Prostate gland (tissue), 2 donors: Measurements from ENCODE around the gene CRYL1. TPM values are rescaled to one million over a fixed set of nuclear protein-coding genes. Genes with fewer than 3 reads are reported as not detected.
A peak's percentile ranks its signal among the peaks of the same experiment; 100 is the strongest.

ENCODE experiments used
- DNase-seq: peaks from one replicate; pipeline ENCODE4 v3.0.0-alpha.2; 2019; ENCODE audit warnings: low spot score
- H3K27ac ChIP-seq, 2 donors: fragments of 200-600 bp; sonication (generic); 2 replicates each; pipeline ENCODE4 v1.5.1; 2017 to 2019
- H3K27me3 ChIP-seq: fragments of 200-600 bp; sonication (generic); replicated peaks from 2 replicates; pipeline ENCODE4 v1.5.1; 2019; ENCODE audit not compliant: insufficient read depth
- H3K36me3 ChIP-seq, 2 donors: fragments of 200-600 bp; sonication (generic); 1 replicate in 1 of 2; 2 replicates in 1 of 2; pipeline versions ENCODE4 v1.5.1 to v1.8.1; 2017 to 2019
- H3K4me1 ChIP-seq: fragments of 200-600 bp; sonication (generic); replicated peaks from 2 replicates; pipeline ENCODE4 v1.5.1; 2019
- H3K4me3 ChIP-seq, 2 donors: fragments of 200-600 bp; sonication (generic); 2 replicates each; pipeline ENCODE4 v1.5.1; 2017 to 2019
- H3K9me3 ChIP-seq: fragments of 200-600 bp; sonication (generic); 2 replicates; pipeline ENCODE4 v1.5.1; 2017
- POLR2A ChIP-seq: fragments of 450-650 bp; IDR thresholded peaks from one replicate; pipeline ENCODE4 v1.6.1; 2016; ENCODE audit warnings: antibody characterized with exemption, mild to moderate bottlenecking
- POLR2AphosphoS5 ChIP-seq: sonication (generic); formaldehyde crosslinking; IDR thresholded peaks from one replicate; pipeline ENCODE4 v1.6.1; 2017; ENCODE audit warnings: antibody characterized with exemption
- WGBS: methylation state at CpG from one replicate; pipeline ENCODE4 v1.1.5; 2018; 5-methylcytosine and 5-hydroxymethylcytosine counted together
- intact Hi-C: fragments of 100-400 bp; cut with DNase I; formaldehyde crosslinking; loops from one replicate; pipeline ENCODE4 v1.14.2; 2022
- total RNA-seq, 2 donors: library from RNA; depleted of rRNA; stranded (reverse); fragments of >200 nt; gene quantifications; one replicate each; pipeline ENCODE4 v1.1.0, GENCODE V29; 2016
- TF ChIP-seq, protein P1 (sequence below), 4 experiments: fragments of 200-600 bp in 2 of 4; fragments of 450-650 bp in 2 of 4; sonication (generic) in 2 of 4; IDR thresholded peaks; 1 replicate in 3 of 4; 2 replicates in 1 of 4; pipeline ENCODE4 v1.5.1; 2016 to 2019; ENCODE audit warnings: antibody characterized with exemption in 4 of 4, mild to moderate bottlenecking in 2 of 4, moderate library complexity in 2 of 4

The CRYL1 gene
- total RNA-seq, 2 donors from 2014 or later: 35.3 to 75.5 TPM

DNA sequence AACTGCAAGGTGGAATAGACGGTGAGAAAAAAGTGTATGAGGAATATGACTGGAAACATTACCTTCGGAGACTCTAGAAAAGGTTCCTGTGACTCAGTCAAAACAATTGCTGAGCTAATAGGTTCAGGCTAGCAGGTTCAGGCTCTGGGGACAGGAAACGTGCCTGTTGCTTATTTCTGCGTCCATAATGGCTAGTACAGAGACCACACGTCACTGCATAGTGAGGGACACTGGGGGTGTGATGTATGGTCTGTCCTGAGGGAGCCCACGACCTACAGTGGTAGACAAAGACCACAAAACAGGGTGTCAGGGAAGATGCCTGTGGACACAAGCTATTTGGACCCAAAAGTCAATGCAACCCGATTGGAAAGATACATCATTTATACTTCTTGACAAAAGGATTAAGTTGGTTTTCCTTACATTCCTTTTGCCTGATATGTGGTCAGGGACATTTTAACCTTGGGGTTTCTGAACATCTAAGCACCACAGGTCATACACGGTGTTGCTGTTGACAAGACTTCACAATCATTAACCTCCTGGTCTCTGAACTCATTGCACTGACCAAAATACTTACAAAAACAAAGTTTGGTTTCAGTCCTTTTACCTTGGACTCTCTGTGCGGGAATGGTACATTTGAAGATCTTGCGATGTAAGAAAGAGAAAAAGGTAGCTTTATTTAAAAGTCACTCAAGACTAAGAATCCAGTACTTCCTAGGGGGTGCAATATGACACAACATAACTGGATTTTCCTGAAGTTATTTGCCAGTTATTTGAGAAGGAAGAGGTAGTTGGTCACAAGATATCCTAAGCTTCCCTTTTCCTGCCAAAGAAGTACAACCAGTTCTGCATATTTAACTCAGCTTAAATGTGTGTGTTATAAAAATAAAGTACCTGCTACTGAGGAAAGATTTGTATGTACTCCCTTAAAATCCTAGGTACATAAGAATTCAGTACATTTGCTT is 20.0 kb downstream of the CRYL1 start:
- no peak for DNase-seq
- H3K9me3 ChIP-seq: no peaks in the 10 kb centered on the region
- 84% methylated on average over 10 of the region's 10 CpGs for WGBS
- H3K4me1 ChIP-seq: no peaks in the 10 kb centered on the region
- intact Hi-C loops: no loop called here
- no peaks in the 10 kb centered on the region for H3K27me3 ChIP-seq
- H3K27ac ChIP-seq: peak overlapping the region in 1 of 2 donors; percentile 41
- no peaks in the 10 kb centered on the region for H3K36me3 ChIP-seq
- TF ChIP-seq POLR2AphosphoS5: peak; percentile 89
- TF ChIP-seq, protein P1, sequence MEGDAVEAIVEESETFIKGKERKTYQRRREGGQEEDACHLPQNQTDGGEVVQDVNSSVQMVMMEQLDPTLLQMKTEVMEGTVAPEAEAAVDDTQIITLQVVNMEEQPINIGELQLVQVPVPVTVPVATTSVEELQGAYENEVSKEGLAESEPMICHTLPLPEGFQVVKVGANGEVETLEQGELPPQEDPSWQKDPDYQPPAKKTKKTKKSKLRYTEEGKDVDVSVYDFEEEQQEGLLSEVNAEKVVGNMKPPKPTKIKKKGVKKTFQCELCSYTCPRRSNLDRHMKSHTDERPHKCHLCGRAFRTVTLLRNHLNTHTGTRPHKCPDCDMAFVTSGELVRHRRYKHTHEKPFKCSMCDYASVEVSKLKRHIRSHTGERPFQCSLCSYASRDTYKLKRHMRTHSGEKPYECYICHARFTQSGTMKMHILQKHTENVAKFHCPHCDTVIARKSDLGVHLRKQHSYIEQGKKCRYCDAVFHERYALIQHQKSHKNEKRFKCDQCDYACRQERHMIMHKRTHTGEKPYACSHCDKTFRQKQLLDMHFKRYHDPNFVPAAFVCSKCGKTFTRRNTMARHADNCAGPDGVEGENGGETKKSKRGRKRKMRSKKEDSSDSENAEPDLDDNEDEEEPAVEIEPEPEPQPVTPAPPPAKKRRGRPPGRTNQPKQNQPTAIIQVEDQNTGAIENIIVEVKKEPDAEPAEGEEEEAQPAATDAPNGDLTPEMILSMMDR (IDR thresholded peaks at IDR 0.05): no peak
- H3K4me3 ChIP-seq: no peak overlapping the region

DNA sequence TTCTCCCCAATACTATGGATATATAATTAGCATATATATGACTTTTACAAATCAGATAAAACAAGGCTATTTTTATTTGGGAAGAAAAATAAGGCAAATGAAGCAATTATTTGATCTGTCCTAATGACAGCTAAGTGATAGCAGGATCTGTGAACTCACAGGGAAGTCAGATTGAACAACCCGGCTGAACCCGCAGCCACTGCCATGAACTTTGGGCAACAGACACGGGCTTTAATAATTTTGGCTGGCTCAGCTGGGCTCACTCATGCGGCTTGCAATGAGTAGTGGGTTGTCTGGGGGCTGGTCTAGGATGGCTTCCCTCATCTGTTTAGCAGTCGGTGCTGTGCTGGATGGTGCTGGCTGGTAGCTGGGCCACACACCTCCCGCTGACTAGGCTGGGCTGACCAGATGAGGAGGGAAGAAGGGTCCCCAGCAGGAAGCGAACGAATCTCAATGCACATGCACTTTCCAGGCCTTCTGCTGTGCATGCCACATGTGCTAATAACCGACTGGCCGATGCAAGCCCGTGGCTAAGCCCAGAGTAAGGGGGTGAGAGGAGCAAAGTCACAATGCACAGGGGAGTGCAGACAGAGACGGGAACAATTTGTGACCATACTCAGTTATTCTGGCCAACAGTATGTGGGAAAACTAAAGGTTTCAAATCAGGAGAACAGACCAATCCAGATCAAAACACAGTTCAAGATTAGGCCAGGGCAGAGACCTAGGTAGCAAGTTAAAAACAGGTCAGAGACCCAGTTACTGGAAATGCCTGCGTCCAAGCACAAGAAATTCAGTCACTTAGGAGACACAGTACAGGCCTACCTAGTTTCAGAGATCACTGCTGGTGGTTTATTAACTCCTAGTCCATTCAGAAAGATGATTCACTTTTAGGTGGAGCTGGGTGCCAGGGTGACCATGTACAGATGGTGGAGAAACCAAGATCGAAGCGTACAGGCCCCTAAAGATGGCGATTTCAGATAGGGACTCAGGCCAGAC is 22.3 kb downstream of the CRYL1 start:
- intact Hi-C loops: no loop called here
- H3K27ac ChIP-seq: no peak overlapping the region
- H3K27me3 ChIP-seq: no peaks in the 10 kb centered on the region
- no peak overlapping the region for H3K4me3 ChIP-seq
- no peaks in the 10 kb centered on the region for H3K9me3 ChIP-seq
- TF ChIP-seq, protein P1 (IDR thresholded peaks at IDR 0.05): no peak
- TF ChIP-seq POLR2AphosphoS5 (no peak), POLR2A (no peak)
- no peak for DNase-seq
- no peaks in the 10 kb centered on the region for H3K4me1 ChIP-seq
- no peaks in the 10 kb centered on the region for H3K36me3 ChIP-seq
- 95% methylated on average over 16 of the region's 16 CpGs for WGBS

DNA sequence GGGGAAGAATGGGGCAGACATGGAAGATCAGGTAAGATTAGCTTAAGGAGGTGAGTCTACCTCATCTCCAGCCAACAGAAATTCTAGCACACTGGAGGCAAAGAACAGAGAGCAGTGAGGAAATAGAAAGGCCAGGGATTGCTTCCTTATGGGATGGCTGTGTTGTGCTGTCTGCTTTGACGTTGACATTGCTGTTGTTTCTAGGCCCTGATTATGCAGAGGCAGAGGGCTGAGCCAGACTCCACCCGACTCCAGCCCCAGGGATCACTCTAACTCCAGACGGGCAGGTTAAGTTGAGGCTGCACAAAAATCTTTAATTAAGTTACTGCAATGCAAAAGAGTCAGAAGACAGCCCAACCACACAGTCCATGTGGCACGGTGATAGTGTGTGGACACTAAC is 24.1 kb downstream of the CRYL1 start:
- H3K27ac ChIP-seq: no peak overlapping the region
- TF ChIP-seq, protein P1 (IDR thresholded peaks at IDR 0.05): no peak
- TF ChIP-seq POLR2AphosphoS5: no peak
- TF ChIP-seq POLR2A: no peak
- H3K4me1 ChIP-seq: no peaks in the 10 kb centered on the region
- H3K9me3 ChIP-seq: no peaks in the 10 kb centered on the region
- H3K36me3 ChIP-seq: no peaks in the 10 kb centered on the region
- 67% methylated on average over 4 of the region's 4 CpGs for WGBS
- H3K27me3 ChIP-seq: no peaks in the 10 kb centered on the region
- H3K4me3 ChIP-seq: no peak overlapping the region
- no peak for DNase-seq
- intact Hi-C loops: no loop called here

DNA sequence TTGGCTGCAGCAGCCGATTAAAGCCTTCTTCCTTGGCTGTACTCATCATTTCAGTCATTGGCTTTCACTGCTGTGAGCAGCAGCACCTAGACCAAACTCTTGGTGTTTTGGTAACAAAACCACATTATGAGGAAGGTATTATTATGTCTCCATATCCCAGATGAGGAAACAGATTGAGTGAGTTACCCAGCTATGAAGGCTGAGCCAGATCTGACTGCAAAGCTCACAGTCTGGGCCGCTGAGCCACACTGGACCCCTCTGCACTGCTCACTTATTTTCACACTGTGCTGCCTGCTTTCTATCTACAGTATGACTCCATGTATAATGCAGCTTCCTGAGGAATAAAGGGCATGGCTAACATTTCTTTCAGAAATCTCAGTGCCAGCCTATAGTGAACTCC is 24.5 kb downstream of the CRYL1 start:
- H3K4me3 ChIP-seq: no peak overlapping the region
- no peaks in the 10 kb centered on the region for H3K9me3 ChIP-seq
- H3K27ac ChIP-seq: no peak overlapping the region
- WGBS: 88% methylated on average over 2 of the region's 2 CpGs
- no peaks in the 10 kb centered on the region for H3K36me3 ChIP-seq
- H3K27me3 ChIP-seq: no peaks in the 10 kb centered on the region
- no peak for TF ChIP-seq POLR2A
- no peak for TF ChIP-seq POLR2AphosphoS5
- TF ChIP-seq, protein P1 (IDR thresholded peaks at IDR 0.05): no peak
- no peaks in the 10 kb centered on the region for H3K4me1 ChIP-seq
- intact Hi-C loops: no loop called here
- no peak for DNase-seq
